Adrenal gland (tissue), 5 donors: ENCODE measurements around the gene KRTAP16-1.

Experiments used
- POLR2A ChIP-seq, 2 donors: fragments of 450-650 bp; IDR thresholded peaks; one replicate each; pipeline ENCODE4 v1.6.1; 2017; ENCODE audit warnings: antibody characterized with exemption in 2 of 2, mild to moderate bottlenecking in 2 of 2, moderate library complexity in 1 of 2
- TF ChIP-seq, protein P1 (sequence below), 6 experiments: fragments of 450-650 bp in 4 of 6; fragments of 200-600 bp in 2 of 6; sonication (generic) in 1 of 6; IDR thresholded peaks; 1 replicate in 5 of 6; 2 replicates in 1 of 6; pipeline versions ENCODE4 v1.5.1 to v1.8.0; 2016 to 2021; ENCODE audit warnings: antibody characterized with exemption in 6 of 6, mild to moderate bottlenecking in 2 of 6, moderate library complexity in 1 of 6
- donor health status: DM: no; HTN: no; CAD: no.

GRCh38 chr17:41308918-41309359, at the start of gene KRTAP16-1:
- TF ChIP-seq, protein P1, sequence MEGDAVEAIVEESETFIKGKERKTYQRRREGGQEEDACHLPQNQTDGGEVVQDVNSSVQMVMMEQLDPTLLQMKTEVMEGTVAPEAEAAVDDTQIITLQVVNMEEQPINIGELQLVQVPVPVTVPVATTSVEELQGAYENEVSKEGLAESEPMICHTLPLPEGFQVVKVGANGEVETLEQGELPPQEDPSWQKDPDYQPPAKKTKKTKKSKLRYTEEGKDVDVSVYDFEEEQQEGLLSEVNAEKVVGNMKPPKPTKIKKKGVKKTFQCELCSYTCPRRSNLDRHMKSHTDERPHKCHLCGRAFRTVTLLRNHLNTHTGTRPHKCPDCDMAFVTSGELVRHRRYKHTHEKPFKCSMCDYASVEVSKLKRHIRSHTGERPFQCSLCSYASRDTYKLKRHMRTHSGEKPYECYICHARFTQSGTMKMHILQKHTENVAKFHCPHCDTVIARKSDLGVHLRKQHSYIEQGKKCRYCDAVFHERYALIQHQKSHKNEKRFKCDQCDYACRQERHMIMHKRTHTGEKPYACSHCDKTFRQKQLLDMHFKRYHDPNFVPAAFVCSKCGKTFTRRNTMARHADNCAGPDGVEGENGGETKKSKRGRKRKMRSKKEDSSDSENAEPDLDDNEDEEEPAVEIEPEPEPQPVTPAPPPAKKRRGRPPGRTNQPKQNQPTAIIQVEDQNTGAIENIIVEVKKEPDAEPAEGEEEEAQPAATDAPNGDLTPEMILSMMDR (IDR thresholded peaks at IDR 0.05) = no peak
- no peak for TF ChIP-seq POLR2A (IDR thresholded peaks at IDR 0.05)
